Effector memory CD4-positive, alpha-beta T cell (primary cell): ENCODE data around the gene JAK1.

ENCODE experiments used
- DNase-seq, 3 donors: peaks; one replicate each; pipeline ENCODE4 v3.0.0-alpha.2; 2020
- H3K27ac ChIP-seq: 2 replicates; pipeline ENCODE4 v1.7.0; 2013; ENCODE audit warnings: mild to moderate bottlenecking, low read length, moderate library complexity; ENCODE audit not compliant: insufficient read depth, poor library complexity, severe bottlenecking
- H3K27me3 ChIP-seq: replicated peaks from 2 replicates; pipeline ENCODE4 v1.7.0; 2013; ENCODE audit warnings: mild to moderate bottlenecking, low read length; ENCODE audit not compliant: insufficient read depth, control insufficient read depth, poor library complexity, severe bottlenecking
- H3K36me3 ChIP-seq: 2 replicates; pipeline ENCODE4 v1.7.0; 2013; ENCODE audit warnings: mild to moderate bottlenecking, low read length, moderate library complexity; ENCODE audit not compliant: control insufficient read depth, insufficient read depth
- H3K4me1 ChIP-seq: 2 replicates; pipeline ENCODE4 v1.7.0; 2013; ENCODE audit warnings: low read length, mild to moderate bottlenecking; ENCODE audit not compliant: control insufficient read depth, insufficient read depth, poor library complexity, severe bottlenecking
- H3K4me3 ChIP-seq: 2 replicates; pipeline ENCODE4 v1.7.0; 2013; ENCODE audit warnings: low read length, low read depth, mild to moderate bottlenecking; ENCODE audit not compliant: insufficient read depth, poor library complexity, severe bottlenecking
- H3K9me3 ChIP-seq: 2 replicates; pipeline ENCODE4 v1.7.0; 2013; ENCODE audit warnings: mild to moderate bottlenecking, low read length, moderate library complexity; ENCODE audit not compliant: control insufficient read depth

Gene JAK1

DNA sequence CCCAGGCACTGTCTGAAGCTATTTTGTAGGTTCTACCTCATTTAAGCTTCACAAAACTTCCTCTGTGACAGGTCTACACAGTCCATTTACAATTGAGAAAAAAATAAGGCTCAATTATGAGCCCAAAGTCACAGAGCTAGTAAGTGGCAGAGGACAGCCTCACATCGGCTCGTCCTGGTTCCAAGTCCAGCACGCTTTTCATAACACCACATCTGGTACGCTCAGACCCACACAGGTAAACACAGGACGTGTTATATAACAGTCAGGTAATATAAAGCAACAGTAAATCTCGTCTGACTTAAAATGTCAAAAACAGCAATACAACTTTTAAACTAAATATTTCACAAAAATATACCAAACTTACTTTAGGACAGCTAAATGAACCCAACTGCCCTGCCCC is 13.1 kb downstream of the JAK1 start:
- peaks cover 41% of the 10 kb centered on the region for H3K4me1 ChIP-seq
- H3K27me3 ChIP-seq = no peaks in the 10 kb centered on the region
- H3K9me3 ChIP-seq = no peaks in the 10 kb centered on the region
- H3K36me3 ChIP-seq = no peaks in the 10 kb centered on the region
- no peak for DNase-seq
- no peak overlapping the region for H3K27ac ChIP-seq
- no peak overlapping the region for H3K4me3 ChIP-seq

DNA sequence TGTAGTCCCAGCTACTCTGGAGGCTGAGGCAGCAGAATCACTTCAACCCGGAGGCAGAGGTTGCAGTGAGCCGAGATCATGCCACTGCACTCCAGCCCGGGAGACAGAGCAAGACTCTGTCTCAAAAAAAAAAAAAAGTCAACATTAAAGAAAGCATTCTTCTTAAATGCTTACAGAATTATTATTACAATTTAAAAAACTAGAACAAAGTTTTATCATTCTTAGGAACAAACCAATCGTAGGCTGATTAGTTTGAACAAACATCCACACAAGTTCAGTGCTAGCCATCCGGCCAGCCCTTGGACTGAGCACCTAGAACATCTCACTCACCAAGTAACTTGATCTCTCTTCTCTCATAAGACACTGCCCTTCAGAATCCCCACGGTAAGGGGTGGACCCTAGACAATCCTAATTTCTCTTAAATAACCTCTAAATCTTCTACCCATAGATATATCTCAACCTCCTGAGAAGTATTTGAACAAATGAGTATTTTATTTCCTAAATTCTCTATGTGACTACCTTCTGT is 16.0 kb downstream of the JAK1 start:
- H3K4me1 ChIP-seq = peaks cover 28% of the 10 kb centered on the region
- H3K4me3 ChIP-seq = no peak overlapping the region
- H3K27me3 ChIP-seq = no peaks in the 10 kb centered on the region
- no peak for DNase-seq
- H3K9me3 ChIP-seq = no peaks in the 10 kb centered on the region
- H3K36me3 ChIP-seq = no peaks in the 10 kb centered on the region
- no peak overlapping the region for H3K27ac ChIP-seq

DNA sequence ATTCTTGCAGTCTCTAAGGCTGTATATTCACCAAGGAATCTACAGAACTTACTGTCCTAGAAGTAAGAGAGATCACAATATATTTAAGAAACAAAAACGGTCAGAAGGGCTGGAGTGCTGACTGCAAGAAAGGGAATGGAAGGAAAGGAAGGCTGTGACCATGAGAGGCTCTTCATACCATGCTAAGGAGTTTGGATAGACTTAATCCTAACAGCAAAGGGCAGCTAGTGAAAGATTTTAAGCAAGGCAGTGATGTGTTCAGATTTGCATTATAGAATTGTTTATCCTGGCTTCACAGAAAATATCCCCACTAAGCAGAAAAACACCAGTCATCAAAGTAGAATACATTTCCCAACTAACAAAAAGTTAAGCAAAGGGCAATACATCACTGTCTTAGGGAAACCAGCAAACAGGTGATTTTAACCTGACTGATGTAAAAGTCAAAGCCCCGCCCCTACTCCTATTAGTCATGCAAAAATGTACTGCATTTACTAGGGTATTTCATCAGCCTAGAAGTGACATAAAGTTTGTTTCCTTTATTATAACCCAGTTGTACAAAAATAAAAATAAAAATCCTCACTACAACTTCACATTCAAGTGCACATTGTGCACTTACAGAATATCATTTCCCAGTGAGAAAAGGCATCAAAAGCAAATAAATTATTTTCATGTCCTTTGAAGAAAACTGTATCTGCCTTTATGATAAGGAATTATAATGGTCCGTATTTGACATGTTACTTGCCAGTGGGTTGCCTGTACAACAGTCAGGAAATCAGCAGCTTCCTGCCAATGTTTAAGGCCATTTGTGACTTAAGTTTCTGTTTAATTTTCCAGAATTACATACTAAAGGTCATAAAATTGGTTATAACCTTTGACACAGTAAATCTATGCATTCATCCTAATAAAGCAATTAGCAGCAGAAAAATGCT is 17.2 kb downstream of the JAK1 start:
- H3K27me3 ChIP-seq = no peaks in the 10 kb centered on the region
- no peak overlapping the region for H3K4me3 ChIP-seq
- DNase-seq = no peak
- H3K27ac ChIP-seq = no peak overlapping the region
- no peaks in the 10 kb centered on the region for H3K36me3 ChIP-seq
- H3K9me3 ChIP-seq = no peaks in the 10 kb centered on the region
- peaks cover 24% of the 10 kb centered on the region for H3K4me1 ChIP-seq

DNA sequence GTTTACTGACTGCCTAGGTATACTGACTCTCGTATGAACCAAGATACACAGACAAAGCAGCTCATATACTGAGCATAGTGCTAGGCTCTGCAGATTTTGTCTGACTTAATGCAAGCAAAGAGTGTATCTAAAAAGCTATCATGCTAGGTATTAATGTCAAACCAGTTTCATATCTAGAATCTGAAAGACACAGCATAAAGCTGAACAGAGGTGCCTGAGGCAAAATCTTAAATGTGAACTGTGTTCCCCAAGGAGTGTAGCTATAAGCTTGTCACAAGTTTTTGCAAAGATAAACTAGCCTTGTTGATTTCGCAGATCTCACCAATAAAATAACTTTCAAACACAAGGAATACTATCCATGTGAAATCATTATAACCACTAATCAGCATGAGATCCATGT is 18.1 kb downstream of the JAK1 start:
- peaks cover 24% of the 10 kb centered on the region for H3K4me1 ChIP-seq

DNA sequence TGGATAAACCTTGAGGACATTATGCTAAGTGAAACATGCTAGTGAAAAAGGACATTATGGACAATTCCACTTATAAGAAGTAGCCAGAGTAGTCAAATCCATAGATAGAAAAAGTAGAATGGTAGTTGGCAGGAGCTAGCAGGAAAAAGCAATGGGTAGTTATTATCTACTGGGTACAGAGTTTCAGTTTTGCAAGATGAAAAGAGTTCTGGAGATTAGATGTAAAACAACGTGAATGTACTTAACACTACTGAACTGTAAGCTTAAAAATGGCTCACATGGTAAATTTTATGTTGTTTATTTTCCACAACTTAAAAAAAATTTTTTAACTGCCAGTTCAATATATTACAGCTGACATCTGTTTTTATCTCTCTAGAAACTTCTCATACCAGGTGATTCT is 19.4 kb downstream of the JAK1 start:
- Histone ChIP-seq H3K9me3 (no peaks in the 10 kb centered on the region), H3K27ac (no peak overlapping the region), H3K27me3 (no peaks in the 10 kb centered on the region), H3K4me3 (no peak overlapping the region), H3K36me3 (no peaks in the 10 kb centered on the region), H3K4me1 (peaks cover 32% of the 10 kb centered on the region)
- DNase-seq = no peak

More for the DNA sequence above, 18.1 kb downstream of the JAK1 start:
- H3K9me3 ChIP-seq = no peaks in the 10 kb centered on the region
- H3K4me3 ChIP-seq = no peak overlapping the region
- no peak for DNase-seq
- H3K27me3 ChIP-seq = no peaks in the 10 kb centered on the region
- H3K36me3 ChIP-seq = no peaks in the 10 kb centered on the region
- no peak overlapping the region for H3K27ac ChIP-seq

DNA sequence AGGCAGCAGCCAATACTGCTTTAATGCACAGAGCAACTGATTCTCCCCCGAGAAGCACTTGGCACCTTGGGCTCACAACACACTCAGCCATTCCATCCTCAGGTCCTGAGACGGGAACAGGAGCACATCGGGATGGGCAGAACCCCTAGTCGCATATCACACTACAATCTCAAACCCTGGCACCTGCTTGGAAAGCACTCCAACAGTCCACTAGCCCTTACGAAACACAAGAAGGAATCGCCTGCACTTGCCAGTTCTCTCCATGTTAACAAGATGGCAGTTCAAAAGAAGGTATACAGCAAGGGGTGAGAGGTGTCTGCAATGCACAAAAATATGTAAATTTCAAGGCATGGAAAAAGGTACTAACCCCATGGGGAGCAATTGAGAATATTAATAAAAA is 21.4 kb downstream of the JAK1 start:
- no peaks in the 10 kb centered on the region for H3K27me3 ChIP-seq
- H3K4me3 ChIP-seq = no peak overlapping the region
- H3K36me3 ChIP-seq = no peaks in the 10 kb centered on the region
- peaks cover 34% of the 10 kb centered on the region for H3K4me1 ChIP-seq
- H3K9me3 ChIP-seq = no peaks in the 10 kb centered on the region
- no peak for DNase-seq
- H3K27ac ChIP-seq = no peak overlapping the region

DNA sequence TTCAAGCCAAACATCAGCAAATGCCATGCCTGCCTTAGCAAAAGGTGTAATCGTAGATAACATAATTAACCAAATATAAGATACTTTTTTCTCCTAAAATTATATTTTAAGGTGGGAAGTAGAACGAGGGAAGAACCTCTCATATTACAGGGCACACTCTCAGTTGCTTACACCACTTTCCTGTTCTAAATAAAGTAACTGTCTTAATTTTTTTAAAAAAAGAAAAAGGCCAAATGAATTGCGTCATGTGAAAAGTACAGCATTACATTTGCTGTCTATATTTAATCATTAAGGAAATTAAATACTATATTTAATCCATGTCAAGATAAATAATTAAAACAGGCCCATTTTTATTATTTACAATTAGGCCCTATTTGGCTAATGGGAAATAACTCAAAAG is 23.7 kb downstream of the JAK1 start:
- Histone ChIP-seq H3K9me3 (no peaks in the 10 kb centered on the region), H3K4me1 (peaks cover 29% of the 10 kb centered on the region), H3K36me3 (no peaks in the 10 kb centered on the region), H3K27ac (no peak overlapping the region), H3K27me3 (no peaks in the 10 kb centered on the region), H3K4me3 (no peak overlapping the region)
- DNase-seq = no peak

DNA sequence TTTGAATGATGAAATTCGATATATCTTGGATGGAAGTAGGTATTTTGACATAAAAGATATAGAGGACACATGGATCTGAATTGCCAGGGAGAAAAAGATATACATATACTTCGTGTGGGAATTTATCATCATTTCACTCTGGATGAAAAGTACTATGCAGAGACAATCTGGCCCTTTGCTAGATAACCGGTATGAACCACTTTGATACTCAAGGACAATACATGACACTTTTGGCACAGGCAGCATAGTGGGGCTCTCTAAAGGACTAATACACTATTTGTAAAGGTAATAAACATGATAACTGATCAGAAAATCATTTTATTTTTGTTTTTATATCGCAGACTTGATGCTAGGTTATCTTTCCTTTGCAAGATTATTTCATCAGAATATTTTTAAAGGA is 24.2 kb downstream of the JAK1 start:
- Histone ChIP-seq H3K27me3 (no peaks in the 10 kb centered on the region), H3K4me1 (peaks cover 28% of the 10 kb centered on the region), H3K36me3 (no peaks in the 10 kb centered on the region), H3K9me3 (no peaks in the 10 kb centered on the region), H3K27ac (no peak overlapping the region), H3K4me3 (no peak overlapping the region)
- DNase-seq = no peak

DNA sequence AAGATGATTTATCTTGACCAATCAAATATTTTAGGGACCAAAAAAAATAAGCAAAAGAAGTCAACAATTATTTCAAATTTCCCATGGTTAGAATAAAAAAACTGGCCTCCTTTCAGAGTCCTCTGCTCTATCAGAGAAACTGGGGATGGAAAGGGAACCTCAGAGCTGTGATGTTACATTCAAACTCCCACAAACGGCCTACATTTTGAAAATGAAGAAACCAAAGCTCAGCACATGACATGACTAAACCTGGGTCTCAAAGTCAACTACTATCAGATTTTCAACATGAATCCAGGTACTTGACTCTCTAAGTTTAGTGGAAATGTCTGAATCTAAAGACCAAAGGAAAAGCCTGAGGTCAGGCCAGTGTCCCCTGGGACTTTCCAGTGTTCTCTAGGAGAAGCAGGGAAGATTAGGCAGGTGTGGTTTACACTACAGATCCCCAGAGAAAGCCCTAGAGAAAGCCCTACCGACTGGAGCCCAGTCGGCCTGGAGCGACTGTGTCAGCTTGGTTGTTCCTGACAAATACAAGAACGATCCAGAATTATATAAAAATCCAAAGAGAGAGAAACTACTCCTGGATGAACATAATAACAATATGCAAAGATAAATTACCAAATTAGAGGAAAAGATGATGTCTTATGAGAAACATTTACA is 24.8 kb downstream of the JAK1 start:
- Histone ChIP-seq H3K27ac (no peak overlapping the region), H3K27me3 (no peaks in the 10 kb centered on the region), H3K36me3 (no peaks in the 10 kb centered on the region), H3K4me1 (peaks cover 31% of the 10 kb centered on the region), H3K9me3 (no peaks in the 10 kb centered on the region), H3K4me3 (no peak overlapping the region)
- DNase-seq = no peak

DNA sequence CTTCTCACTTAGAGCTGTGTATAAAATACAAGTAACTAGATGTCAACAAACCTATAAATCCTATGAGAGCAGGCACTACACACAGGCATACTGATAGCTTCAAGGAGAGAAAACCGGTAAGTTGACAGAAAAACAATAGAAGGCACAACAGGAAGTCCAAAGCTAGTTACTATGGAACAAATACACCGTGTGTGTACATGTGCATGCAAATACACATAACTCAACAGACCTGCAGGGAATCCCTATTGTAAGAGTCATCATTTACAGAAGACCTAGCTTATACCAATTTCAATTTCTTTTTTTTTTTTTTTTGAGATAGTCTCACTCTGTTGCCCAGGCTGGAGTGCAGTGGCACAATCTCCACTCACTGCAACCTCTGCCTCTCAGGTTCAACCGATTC is 26.3 kb downstream of the JAK1 start:
- H3K4me3 ChIP-seq = no peak overlapping the region
- peaks cover 34% of the 10 kb centered on the region for H3K4me1 ChIP-seq
- no peak for DNase-seq
- H3K27me3 ChIP-seq = no peaks in the 10 kb centered on the region
- no peaks in the 10 kb centered on the region for H3K9me3 ChIP-seq
- H3K27ac ChIP-seq = no peak overlapping the region
- no peaks in the 10 kb centered on the region for H3K36me3 ChIP-seq
